ENCODE results near the gene RRAD.

DNA sequence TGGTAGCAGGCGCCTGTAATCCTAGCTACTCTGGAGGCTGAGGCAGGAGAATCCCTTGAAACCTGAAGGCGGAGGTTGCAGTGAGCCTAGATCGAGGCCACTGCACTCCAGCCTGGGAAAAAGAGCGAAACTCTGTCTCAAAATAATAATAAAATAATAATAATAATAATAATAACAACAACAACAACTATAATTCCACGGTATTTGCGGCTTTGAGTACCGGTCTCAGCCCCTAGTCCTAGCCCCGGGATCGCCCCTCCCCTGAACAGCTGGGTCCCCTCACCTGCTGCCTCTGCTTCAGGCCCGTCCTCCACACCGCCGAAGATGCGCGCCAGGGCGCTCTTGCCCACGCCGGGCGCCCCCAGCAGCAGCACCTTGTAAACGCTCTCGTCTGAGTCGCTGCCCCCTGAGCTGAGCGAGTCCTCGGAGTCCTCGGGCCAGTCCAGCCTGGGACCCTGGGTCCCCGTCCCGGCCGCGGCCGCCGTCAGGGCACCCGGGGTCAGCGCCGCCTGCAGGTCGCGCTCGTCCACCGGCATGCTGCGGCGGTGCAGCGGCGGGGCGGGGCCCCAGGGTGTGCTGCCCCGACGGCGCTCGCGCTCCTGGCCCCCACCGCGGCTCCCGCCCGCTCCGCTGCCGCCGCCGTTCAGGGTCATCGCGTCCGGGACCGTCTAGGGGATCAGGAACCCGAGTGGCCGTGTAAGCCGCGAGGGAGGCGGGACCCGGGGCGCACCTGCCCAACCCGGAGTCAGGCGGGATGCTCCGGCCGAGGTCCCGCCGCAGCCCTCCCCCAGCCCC, 611 bp downstream of the RRAD start:
- TF ChIP-seq, protein P1, sequence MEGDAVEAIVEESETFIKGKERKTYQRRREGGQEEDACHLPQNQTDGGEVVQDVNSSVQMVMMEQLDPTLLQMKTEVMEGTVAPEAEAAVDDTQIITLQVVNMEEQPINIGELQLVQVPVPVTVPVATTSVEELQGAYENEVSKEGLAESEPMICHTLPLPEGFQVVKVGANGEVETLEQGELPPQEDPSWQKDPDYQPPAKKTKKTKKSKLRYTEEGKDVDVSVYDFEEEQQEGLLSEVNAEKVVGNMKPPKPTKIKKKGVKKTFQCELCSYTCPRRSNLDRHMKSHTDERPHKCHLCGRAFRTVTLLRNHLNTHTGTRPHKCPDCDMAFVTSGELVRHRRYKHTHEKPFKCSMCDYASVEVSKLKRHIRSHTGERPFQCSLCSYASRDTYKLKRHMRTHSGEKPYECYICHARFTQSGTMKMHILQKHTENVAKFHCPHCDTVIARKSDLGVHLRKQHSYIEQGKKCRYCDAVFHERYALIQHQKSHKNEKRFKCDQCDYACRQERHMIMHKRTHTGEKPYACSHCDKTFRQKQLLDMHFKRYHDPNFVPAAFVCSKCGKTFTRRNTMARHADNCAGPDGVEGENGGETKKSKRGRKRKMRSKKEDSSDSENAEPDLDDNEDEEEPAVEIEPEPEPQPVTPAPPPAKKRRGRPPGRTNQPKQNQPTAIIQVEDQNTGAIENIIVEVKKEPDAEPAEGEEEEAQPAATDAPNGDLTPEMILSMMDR (conservative IDR thresholded peaks at IDR 0.05; ENCODE audit: low read depth, low read length) = peak; percentile 37
- 0 out of 2 replicates have a peak, but pooled peaks have one; percentile 15 for TF ChIP-seq RAD21 (IDR thresholded peaks at IDR 0.05; ENCODE audit: low read length)
- TF ChIP-seq POLR2A (IDR thresholded peaks at IDR 0.05; ENCODE audit: low read depth, low read length) = no peak
- no peak for TF ChIP-seq BHLHE40 (IDR thresholded peaks at IDR 0.05; ENCODE audit: low read depth, low read length)
- no peak for TF ChIP-seq RFX5 (IDR thresholded peaks at IDR 0.05; ENCODE audit: low read depth, low read length)
- no peak for TF ChIP-seq CEBPB (IDR thresholded peaks at IDR 0.05; ENCODE audit: low read depth, low read length)
- TF ChIP-seq, protein P2, sequence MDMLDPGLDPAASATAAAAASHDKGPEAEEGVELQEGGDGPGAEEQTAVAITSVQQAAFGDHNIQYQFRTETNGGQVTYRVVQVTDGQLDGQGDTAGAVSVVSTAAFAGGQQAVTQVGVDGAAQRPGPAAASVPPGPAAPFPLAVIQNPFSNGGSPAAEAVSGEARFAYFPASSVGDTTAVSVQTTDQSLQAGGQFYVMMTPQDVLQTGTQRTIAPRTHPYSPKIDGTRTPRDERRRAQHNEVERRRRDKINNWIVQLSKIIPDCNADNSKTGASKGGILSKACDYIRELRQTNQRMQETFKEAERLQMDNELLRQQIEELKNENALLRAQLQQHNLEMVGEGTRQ (IDR thresholded peaks at IDR 0.05; ENCODE audit: low read depth, low read length) = no peak

Measured in IMR-90 (cell line).